Thoracic aorta (tissue), 2 donors: ENCODE measurements around the gene HSF4. TPM values are rescaled to one million over a fixed set of nuclear protein-coding genes. Genes with fewer than 3 reads are reported as not detected.

Experiments used
- ATAC-seq: fragments of 150-250 bp; one replicate; pipeline ENCODE4 v1.8.0; 2017; ENCODE audit warnings: low read depth; ENCODE audit not compliant: insufficient number of reproducible peaks, low FRiP score
- DNase-seq: peaks from one replicate; pipeline ENCODE4 v3.0.0-alpha.2; 2020; ENCODE audit warnings: low spot score
- H3K27ac ChIP-seq, 2 donors: fragments of 200-600 bp; sonication (generic); 1 replicate in 1 of 2; 2 replicates in 1 of 2; pipeline ENCODE4 v1.5.1; 2016; ENCODE audit warnings: mild to moderate bottlenecking in 2 of 2, moderate library complexity in 2 of 2
- H3K27me3 ChIP-seq: fragments of 200-600 bp; sonication (generic); replicated peaks from 2 replicates; pipeline ENCODE4 v1.6.0; 2016; ENCODE audit warnings: mild to moderate bottlenecking; ENCODE audit not compliant: insufficient read depth
- H3K36me3 ChIP-seq: fragments of 200-600 bp; sonication (generic); one replicate; pipeline ENCODE4 v1.5.1; 2016
- H3K4me1 ChIP-seq, 2 donors: fragments of 200-600 bp; sonication (generic); 1 replicate in 1 of 2; 2 replicates in 1 of 2; pipeline versions ENCODE4 v1.5.1 to v1.6.0; 2016; ENCODE audit warnings: low read depth in 2 of 2, mild to moderate bottlenecking in 1 of 2; ENCODE audit not compliant: control insufficient read depth in 1 of 2
- H3K4me3 ChIP-seq: fragments of 200-600 bp; sonication (generic); 2 replicates; pipeline ENCODE4 v1.5.1; 2016; ENCODE audit warnings: mild to moderate bottlenecking
- H3K9me3 ChIP-seq: fragments of 200-600 bp; sonication (generic); 2 replicates; pipeline ENCODE4 v1.5.1; 2016
- total RNA-seq, 2 donors: library from RNA; depleted of rRNA; stranded (reverse); fragments of >200 nt; gene quantifications; one replicate each; pipeline versions ENCODE4 v1.1.0 to v1.2.3, GENCODE V29; 2016
- TF ChIP-seq, protein P1 (sequence below): fragments of 200-600 bp; sonication (generic); IDR thresholded peaks from one replicate; pipeline ENCODE4 v1.5.1; 2019; ENCODE audit warnings: antibody characterized with exemption

HSF4 gene
- total RNA-seq, 2 donors from 2014 or later, result 44.1 to 87.5 TPM

DNA sequence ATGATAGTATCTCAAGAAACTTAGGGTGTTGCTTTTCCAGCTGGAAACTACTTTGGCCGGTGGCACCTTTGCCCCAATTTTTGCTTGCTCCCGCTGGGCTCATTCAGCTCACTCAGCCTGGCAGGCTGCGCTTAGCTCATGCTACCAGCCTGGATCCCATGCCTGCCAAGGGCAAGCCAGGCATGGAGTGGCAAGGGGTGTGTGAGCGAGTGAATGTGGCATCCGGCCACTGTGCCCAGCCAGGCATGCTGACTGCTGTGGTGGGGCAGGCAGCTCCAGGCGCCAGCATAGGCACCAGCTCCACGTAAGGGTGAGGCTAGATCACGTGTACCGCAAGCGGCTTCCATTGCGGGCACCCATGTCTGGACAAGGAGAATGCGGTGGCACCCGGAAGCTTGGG, 23.2 kb upstream of the HSF4 start:
- peaks cover 83% of the 10 kb centered on the region for H3K36me3 ChIP-seq
- H3K27ac ChIP-seq, result no peak overlapping the region
- H3K4me1 ChIP-seq, result no peaks in the 10 kb centered on the region
- no peak for DNase-seq
- H3K27me3 ChIP-seq, result no peaks in the 10 kb centered on the region
- H3K9me3 ChIP-seq, result no peaks in the 10 kb centered on the region
- TF ChIP-seq, protein P1, sequence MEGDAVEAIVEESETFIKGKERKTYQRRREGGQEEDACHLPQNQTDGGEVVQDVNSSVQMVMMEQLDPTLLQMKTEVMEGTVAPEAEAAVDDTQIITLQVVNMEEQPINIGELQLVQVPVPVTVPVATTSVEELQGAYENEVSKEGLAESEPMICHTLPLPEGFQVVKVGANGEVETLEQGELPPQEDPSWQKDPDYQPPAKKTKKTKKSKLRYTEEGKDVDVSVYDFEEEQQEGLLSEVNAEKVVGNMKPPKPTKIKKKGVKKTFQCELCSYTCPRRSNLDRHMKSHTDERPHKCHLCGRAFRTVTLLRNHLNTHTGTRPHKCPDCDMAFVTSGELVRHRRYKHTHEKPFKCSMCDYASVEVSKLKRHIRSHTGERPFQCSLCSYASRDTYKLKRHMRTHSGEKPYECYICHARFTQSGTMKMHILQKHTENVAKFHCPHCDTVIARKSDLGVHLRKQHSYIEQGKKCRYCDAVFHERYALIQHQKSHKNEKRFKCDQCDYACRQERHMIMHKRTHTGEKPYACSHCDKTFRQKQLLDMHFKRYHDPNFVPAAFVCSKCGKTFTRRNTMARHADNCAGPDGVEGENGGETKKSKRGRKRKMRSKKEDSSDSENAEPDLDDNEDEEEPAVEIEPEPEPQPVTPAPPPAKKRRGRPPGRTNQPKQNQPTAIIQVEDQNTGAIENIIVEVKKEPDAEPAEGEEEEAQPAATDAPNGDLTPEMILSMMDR, result no peak
- no peak overlapping the region for H3K4me3 ChIP-seq
- ATAC-seq, result no peak

GRCh38 chr16:67142342-67142741, 22.2 kb upstream of the HSF4 start:
- Histone ChIP-seq H3K9me3 (no peaks in the 10 kb centered on the region), H3K27ac (no peak overlapping the region), H3K36me3 (peaks cover 75% of the 10 kb centered on the region), H3K27me3 (no peaks in the 10 kb centered on the region), H3K4me1 (no peaks in the 10 kb centered on the region), H3K4me3 (no peak overlapping the region)
- ATAC-seq, result no peak
- no peak for DNase-seq
- TF ChIP-seq, protein P1, result no peak

DNA sequence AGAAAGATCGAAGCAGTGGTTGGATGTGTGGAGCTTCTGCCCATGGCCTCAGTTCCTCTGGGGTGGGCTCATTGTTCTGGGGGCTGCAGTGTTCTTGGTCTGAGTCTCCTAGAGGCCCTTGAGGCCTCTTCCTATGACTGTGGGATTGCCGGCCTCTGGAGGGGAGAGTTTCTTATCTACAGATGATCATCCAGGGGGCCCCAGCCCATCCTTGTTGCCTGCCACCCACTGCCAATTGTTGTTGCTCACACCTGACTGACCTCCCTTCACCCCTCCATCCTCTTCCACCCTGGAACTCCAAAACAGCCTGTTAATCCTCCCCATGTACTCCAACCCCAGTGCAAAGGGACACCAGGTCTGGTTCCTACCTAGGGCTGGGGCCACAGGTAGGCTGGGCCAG, 19.6 kb upstream of the HSF4 start:
- Histone ChIP-seq H3K27me3 (no peaks in the 10 kb centered on the region), H3K9me3 (no peaks in the 10 kb centered on the region), H3K4me3 (no peak overlapping the region), H3K27ac (no peak overlapping the region), H3K4me1 (no peaks in the 10 kb centered on the region), H3K36me3 (peaks cover 57% of the 10 kb centered on the region)
- TF ChIP-seq, protein P1, result no peak
- ATAC-seq (no peak), DNase-seq (no peak)

DNA sequence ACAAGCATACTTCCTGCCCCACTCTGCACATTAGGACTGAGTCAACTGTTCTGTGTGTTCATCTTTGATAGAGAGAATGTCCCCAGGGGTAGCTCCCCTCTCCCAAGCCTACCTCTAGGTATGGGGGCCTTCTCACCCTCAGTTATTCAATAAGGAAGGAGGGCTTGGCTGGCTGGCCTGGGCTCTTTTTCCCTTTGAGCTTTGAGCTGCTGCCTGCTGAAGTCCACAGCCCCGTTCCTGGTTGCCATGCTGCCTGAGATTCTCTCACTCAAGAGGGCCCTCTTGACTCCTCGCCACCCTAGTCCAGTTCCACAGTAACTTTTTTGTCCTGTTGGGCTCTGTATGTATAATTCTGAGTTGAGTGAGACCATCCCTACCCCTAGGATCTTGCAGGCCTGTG, 18.8 kb upstream of the HSF4 start:
- DNase-seq (no peak), ATAC-seq (no peak)
- TF ChIP-seq, protein P1, result no peak
- no peaks in the 10 kb centered on the region for H3K9me3 ChIP-seq
- H3K4me3 ChIP-seq, result no peak overlapping the region
- no peak overlapping the region for H3K27ac ChIP-seq
- no peaks in the 10 kb centered on the region for H3K27me3 ChIP-seq
- peaks cover 49% of the 10 kb centered on the region for H3K36me3 ChIP-seq
- H3K4me1 ChIP-seq, result no peaks in the 10 kb centered on the region

DNA sequence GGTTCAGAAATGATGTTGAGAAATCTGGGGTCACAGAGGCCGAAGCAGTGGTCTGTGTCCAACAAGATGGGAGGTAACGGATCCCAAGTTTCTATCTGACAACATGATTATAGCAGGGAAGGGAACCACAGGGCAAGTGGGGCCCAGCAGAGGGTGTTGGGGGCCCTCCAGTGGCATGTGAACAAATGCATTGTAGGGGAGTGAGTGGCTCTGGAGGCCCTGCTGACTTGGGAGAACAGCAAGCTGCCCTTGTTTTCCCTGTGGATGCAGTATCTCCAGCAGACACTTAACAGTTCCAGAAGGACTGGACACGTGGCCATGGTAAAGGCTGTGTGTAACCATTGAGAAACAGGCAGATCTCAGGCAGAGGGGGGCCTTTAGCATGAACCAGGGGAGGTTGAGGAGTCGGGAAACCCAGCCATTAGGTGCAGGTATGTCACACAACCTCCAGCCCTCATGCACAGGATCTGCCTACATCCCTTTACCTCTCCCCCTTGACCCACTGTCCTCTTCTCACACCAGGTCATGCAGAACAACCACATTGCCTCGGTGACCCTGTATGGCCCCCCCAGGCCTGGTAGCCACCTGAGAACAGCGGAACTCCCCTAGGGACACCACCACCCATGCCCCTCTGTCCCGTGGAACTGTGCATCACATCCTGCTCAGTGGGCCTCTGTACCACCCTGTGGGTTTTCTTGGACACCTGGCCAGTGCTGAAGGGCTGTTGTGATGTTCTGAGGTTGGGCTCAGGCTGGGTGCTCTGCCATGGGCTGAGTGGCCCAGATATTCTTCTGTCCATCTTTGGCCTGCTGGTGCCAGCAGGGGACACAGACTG, 17.8 kb upstream of the HSF4 start:
- H3K9me3 ChIP-seq, result no peaks in the 10 kb centered on the region
- H3K4me3 ChIP-seq, result no peak overlapping the region
- no peak for DNase-seq
- peaks cover 39% of the 10 kb centered on the region for H3K36me3 ChIP-seq
- H3K27ac ChIP-seq, result no peak overlapping the region
- H3K4me1 ChIP-seq, result peaks cover 0 to 7% of the 10 kb centered on the region in 2 donors
- TF ChIP-seq, protein P1, result no peak
- no peak for ATAC-seq
- H3K27me3 ChIP-seq, result no peaks in the 10 kb centered on the region
